Neural cell (in vitro differentiated cells): ENCODE measurements around the gene LARP1.

ENCODE experiments used
- CTCF ChIP-seq: fragments of 450-650 bp; IDR thresholded peaks from 2 replicates; pipeline ENCODE4 v1.5.1; 2014; ENCODE audit warnings: antibody characterized with exemption, mild to moderate bottlenecking, moderate library complexity; ENCODE audit not compliant: poor library complexity, severe bottlenecking
- POLR2AphosphoS5 ChIP-seq: IDR thresholded peaks from 2 replicates; pipeline ENCODE4 v1.6.1; 2012

- no peak for TF ChIP-seq CTCF
- TF ChIP-seq POLR2AphosphoS5: no peak
These were observed 33.0 kb downstream of the LARP1 start for GRCh38 chr5:154788212-154788611.
